Gastrocnemius medialis (tissue), 4 donors: Measurements from ENCODE around the gene SF3B3.
A peak's percentile ranks its signal among the peaks of the same experiment; 100 is the strongest.

ENCODE experiments used
- CTCF ChIP-seq, 5 experiments: fragments of 450-650 bp in 3 of 5; fragments of 200-600 bp in 2 of 5; sonication (generic) in 2 of 5; IDR thresholded peaks in 4 of 5; conservative IDR thresholded peaks in 1 of 5; 1 replicate in 4 of 5; 2 replicates in 1 of 5; pipeline ENCODE4 v1.5.1; 2016 to 2019; ENCODE audit warnings: antibody characterized with exemption in 5 of 5, mild to moderate bottlenecking in 3 of 5, moderate library complexity in 3 of 5
- POLR2A ChIP-seq, 2 donors: fragments of 450-650 bp; IDR thresholded peaks; one replicate each; pipeline ENCODE4 v1.6.1; 2017; ENCODE audit warnings: antibody characterized with exemption in 2 of 2, mild to moderate bottlenecking in 2 of 2, moderate library complexity in 2 of 2

DNA sequence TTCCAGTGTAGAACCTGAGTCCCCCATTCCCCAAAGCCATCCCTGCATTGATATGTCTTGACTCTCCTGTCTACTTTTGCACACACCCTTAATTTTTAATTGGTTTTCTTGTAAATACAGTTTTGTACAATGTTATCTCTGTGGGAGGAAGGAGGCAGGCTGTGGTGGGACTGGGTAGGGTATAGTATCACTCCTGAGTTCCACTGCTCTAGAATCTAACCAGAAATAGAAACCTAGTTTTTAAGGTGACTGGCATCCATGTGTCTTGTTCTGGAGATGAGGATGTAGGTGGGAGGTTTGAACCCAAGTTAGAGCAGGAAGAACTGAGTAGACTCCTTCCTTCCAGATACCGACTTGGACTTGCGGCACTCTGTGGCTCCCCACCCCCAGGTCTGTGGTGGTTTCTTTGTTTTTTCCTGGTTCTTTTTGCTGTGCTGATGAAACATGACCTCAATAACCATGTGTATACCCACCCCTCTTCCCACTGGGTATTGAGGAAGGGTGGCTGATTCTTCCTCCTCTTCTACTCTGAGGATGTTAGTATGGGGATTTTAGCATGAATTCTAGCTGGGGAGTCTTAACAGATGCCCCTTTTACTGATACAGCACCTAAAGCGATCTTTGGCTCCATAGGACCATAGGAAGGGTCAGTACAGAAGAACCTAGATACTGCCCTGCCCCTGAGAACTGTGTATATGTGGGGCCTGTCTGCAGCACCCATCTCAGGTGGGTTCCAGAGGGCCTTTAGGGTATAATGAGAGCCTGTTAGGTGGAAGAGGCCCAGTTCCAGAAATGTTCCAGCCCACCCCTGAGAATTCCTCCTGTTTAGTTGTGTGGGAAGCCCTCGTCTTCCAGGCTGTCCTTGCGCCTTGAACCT, 48.7 kb downstream of the SF3B3 start:
- TF ChIP-seq POLR2A (IDR thresholded peaks at IDR 0.05) = peak in 1 of 2 donors; percentile 58
- no peak for TF ChIP-seq CTCF (IDR thresholded peaks at IDR 0.05 in 4 of 5, conservative IDR thresholded peaks at IDR 0.05 in 1 of 5)
